RWPE2 (cell line): ENCODE measurements around the gene FAM9C.
A peak's percentile ranks its signal among the peaks of the same experiment; 100 is the strongest.

ENCODE experiments used
- ATAC-seq: fragments of 200-7000 bp; cut with Tn5 transposase; 3 replicates; pipeline ENCODE4 v1.9.1; 2021; ENCODE audit warnings: low read depth
- DNase-seq: peaks from one replicate; pipeline ENCODE4 v3.0.0-alpha.2; 2020; ENCODE audit warnings: low spot score
- H3K27ac ChIP-seq: fragments of 450-650 bp; 2 replicates; pipeline ENCODE4 v1.5.1; 2017; ENCODE audit warnings: mild to moderate bottlenecking; ENCODE audit not compliant: poor library complexity, severe bottlenecking
- H3K27me3 ChIP-seq: fragments of 250-450 bp; sonication (Bioruptor Pico); 2 replicates; pipeline ENCODE4 v1.5.1; 2021; ENCODE audit warnings: mild to moderate bottlenecking, moderate library complexity; ENCODE audit not compliant: insufficient read depth, poor library complexity, severe bottlenecking
- H3K36me3 ChIP-seq: fragments of 250-450 bp; sonication (Bioruptor Pico); 2 replicates; pipeline ENCODE4 v1.5.1; 2020; ENCODE audit warnings: low read depth, mild to moderate bottlenecking, moderate library complexity
- H3K4me1 ChIP-seq: fragments of 250-450 bp; sonication (Bioruptor Pico); 2 replicates; pipeline ENCODE4 v1.5.1; 2021; ENCODE audit warnings: mild to moderate bottlenecking, moderate library complexity; ENCODE audit not compliant: insufficient read depth, poor library complexity, severe bottlenecking
- H3K4me3 ChIP-seq: fragments of 250-450 bp; sonication (Bioruptor Pico); 2 replicates; pipeline ENCODE4 v1.5.1; 2021; ENCODE audit warnings: mild to moderate bottlenecking, moderate library complexity; ENCODE audit not compliant: severe bottlenecking
- H3K9me3 ChIP-seq: fragments of 250-450 bp; sonication (Bioruptor Pico); 2 replicates; pipeline ENCODE4 v1.5.1; 2021; ENCODE audit warnings: mild to moderate bottlenecking, moderate library complexity; ENCODE audit not compliant: severe bottlenecking
- TF ChIP-seq, protein P1 (sequence below): fragments of 450-650 bp; IDR thresholded peaks from one replicate; pipeline ENCODE4 v1.5.1; 2017; ENCODE audit warnings: mild to moderate bottlenecking, moderate library complexity; ENCODE audit not compliant: poor library complexity, severe bottlenecking

FAM9C gene

DNA sequence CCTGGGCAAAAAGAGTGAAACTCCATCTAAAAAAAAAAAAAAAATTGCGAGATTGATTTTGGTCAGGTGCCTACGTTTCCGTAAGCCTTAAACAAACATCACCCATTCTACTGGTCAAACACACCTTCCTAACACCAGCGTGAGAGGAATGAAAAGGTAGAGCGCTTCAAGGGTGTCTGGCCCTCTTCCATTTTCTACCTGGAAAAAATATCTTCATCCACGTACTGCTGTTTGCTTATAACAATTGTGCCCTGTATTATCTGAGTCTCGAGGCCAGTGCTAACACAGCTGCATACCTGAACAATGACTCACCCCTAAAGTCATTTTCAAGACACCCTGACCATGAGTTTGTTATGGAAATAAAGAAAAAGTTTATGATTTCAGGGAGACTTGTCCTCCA lies 55.6 kb downstream of the FAM9C start:
- no peak overlapping the region for H3K4me3 ChIP-seq
- no peak for DNase-seq
- no peaks in the 10 kb centered on the region for H3K27me3 ChIP-seq
- peak overlapping the region; percentile 71 for H3K27ac ChIP-seq
- H3K36me3 ChIP-seq = no peaks in the 10 kb centered on the region
- peak; percentile 83 for ATAC-seq
- peaks cover 30% of the 10 kb centered on the region for H3K4me1 ChIP-seq
- no peaks in the 10 kb centered on the region for H3K9me3 ChIP-seq
- TF ChIP-seq, protein P1, sequence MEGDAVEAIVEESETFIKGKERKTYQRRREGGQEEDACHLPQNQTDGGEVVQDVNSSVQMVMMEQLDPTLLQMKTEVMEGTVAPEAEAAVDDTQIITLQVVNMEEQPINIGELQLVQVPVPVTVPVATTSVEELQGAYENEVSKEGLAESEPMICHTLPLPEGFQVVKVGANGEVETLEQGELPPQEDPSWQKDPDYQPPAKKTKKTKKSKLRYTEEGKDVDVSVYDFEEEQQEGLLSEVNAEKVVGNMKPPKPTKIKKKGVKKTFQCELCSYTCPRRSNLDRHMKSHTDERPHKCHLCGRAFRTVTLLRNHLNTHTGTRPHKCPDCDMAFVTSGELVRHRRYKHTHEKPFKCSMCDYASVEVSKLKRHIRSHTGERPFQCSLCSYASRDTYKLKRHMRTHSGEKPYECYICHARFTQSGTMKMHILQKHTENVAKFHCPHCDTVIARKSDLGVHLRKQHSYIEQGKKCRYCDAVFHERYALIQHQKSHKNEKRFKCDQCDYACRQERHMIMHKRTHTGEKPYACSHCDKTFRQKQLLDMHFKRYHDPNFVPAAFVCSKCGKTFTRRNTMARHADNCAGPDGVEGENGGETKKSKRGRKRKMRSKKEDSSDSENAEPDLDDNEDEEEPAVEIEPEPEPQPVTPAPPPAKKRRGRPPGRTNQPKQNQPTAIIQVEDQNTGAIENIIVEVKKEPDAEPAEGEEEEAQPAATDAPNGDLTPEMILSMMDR = no peak

DNA sequence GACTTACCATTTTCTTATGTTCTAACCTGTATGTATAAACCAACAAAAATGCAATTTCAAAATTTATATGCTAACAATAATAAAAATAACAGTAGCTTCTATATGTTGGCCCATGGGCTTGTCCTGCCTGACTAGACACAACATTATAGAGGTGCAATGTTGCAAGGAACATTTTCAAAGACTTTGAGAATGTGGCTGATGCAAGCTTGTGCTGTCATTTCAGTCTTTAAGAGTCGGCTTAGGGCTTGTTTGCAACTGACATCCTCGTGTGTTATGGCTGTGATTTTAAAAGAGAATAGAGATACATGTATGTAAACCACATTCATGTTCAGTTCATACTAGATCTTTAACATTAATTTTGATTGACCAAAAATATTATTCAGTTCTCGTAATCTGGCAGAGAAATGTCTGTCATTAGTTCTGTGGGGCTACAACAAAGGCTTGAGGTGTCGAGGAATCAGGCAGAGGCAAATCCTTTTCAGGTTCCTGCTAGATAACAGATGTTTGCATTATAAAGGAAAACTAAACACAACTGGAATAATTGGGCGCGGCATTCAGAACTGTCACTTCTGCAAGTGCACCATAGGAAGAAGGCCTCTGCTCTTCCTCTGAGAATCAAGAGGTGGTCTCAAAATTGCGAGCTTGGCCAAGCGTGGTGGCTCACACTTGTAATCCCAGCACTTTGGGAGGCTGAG lies 56.4 kb downstream of the FAM9C start:
- TF ChIP-seq, protein P1 = no peak
- Histone ChIP-seq H3K9me3 (no peaks in the 10 kb centered on the region), H3K4me1 (peaks cover 30% of the 10 kb centered on the region), H3K27me3 (no peaks in the 10 kb centered on the region), H3K27ac (peak overlapping the region; percentile 71), H3K4me3 (no peak overlapping the region), H3K36me3 (no peaks in the 10 kb centered on the region)
- DNase-seq (no peak), ATAC-seq (no peak)

DNA sequence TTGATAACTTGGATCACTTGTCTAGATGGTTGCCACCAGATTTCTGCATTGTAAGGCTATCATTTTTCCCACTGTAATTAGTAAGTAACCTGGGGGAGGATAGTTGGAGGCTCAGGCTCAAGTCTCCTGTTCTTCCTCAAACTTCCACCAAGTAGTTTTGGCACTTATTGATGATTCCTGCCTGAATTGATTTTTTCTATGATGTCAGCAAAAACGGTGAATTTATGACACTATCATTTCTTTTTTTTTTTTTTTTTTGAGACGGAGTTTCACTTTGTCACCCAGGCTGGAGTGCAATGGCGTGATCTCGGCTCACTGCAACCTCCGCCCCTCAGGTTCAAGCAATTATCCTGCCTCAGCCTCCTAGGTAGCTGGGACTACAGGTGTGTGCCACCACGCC lies 57.1 kb downstream of the FAM9C start:
- no peak for ATAC-seq
- no peak overlapping the region for H3K4me3 ChIP-seq
- TF ChIP-seq, protein P1 = no peak

DNA sequence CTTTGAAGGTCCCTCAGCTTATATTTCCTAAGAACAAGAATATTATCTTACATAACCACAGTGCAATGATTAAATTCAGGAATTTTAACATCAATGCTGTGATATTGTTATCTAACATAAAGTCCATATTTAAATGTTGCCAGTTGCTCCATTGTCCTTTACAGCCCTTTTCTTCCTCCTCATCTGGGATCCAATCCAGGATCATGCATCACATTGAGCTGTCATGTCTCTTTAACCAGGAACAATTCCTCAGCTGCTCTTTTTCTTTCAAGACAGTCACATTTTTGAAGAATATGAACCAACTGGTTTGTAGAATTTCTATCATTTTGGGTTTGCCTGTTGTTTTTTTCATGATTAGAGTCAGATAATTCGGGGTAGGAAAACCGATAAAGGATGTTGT lies 57.5 kb downstream of the FAM9C start:
- no peak overlapping the region for H3K4me3 ChIP-seq
- no peaks in the 10 kb centered on the region for H3K9me3 ChIP-seq
- DNase-seq = no peak

More for the DNA sequence above, 57.1 kb downstream of the FAM9C start:
- Histone ChIP-seq H3K4me1 (peaks cover 30% of the 10 kb centered on the region), H3K27ac (no peak overlapping the region), H3K36me3 (no peaks in the 10 kb centered on the region), H3K27me3 (no peaks in the 10 kb centered on the region), H3K9me3 (no peaks in the 10 kb centered on the region)
- DNase-seq = no peak

More for the DNA sequence above, 57.5 kb downstream of the FAM9C start:
- ATAC-seq = no peak
- Histone ChIP-seq H3K27me3 (no peaks in the 10 kb centered on the region), H3K36me3 (no peaks in the 10 kb centered on the region), H3K27ac (no peak overlapping the region), H3K4me1 (peaks cover 30% of the 10 kb centered on the region)
- TF ChIP-seq, protein P1 = no peak
